ENCODE data around the gene RFTN1. TPM values are rescaled to one million over a fixed set of nuclear protein-coding genes. Genes with fewer than 3 reads are reported as not detected.

The RFTN1 gene
- total RNA-seq, 1 experiment from 2014 or later = 2.2 TPM

- Histone ChIP-seq H3K18ac (ENCODE audit: insufficient read length, low read depth, low read length) (no peak overlapping the region), H3K27ac (ENCODE audit: insufficient read length, low read depth, low read length) (no peak overlapping the region), H2BK5ac (ENCODE audit: insufficient read length, low read length) (no peak overlapping the region), H3K56ac (ENCODE audit: insufficient read length, low read depth, low read length) (no peak overlapping the region), H3K79me1 (ENCODE audit: insufficient read depth, low read depth, low read length, poor library complexity, severe bottlenecking) (no peaks in the 10 kb centered on the region), H4K20me1 (ENCODE audit: control insufficient read depth, insufficient read depth, insufficient read length) (no peaks in the 10 kb centered on the region), H2BK15ac (ENCODE audit: low read depth, low read length) (no peak overlapping the region), H4K8ac (replicated peaks; ENCODE audit: insufficient read length, low read depth, low read length) (no peak overlapping the region), H3K23me2 (ENCODE audit: insufficient read length, low read depth, low read length, poor library complexity, severe bottlenecking) (no peaks in the 10 kb centered on the region), H3T11ph (ENCODE audit: low read length) (no peak overlapping the region), H2AFZ (ENCODE audit: low read length) (no peak overlapping the region), H3K9me3 (ENCODE audit: control insufficient read depth, low read depth, low read length) (no peaks in the 10 kb centered on the region), H3K9ac (ENCODE audit: extremely low read depth, insufficient read length, low read length) (no peak overlapping the region), H4K5ac (ENCODE audit: insufficient read length, low read depth, low read length) (no peak overlapping the region), H3K4me2 (ENCODE audit: insufficient read depth, insufficient read length, low read length) (no peak overlapping the region), H3K79me2 (ENCODE audit: insufficient read depth, low read length) (no peaks in the 10 kb centered on the region), H2BK20ac (ENCODE audit: low read depth, low read length, poor library complexity, severe bottlenecking) (no peak overlapping the region), H3K4me1 (ENCODE audit: insufficient read depth, low read length) (peaks cover 2% of the 10 kb centered on the region), H3K23ac (ENCODE audit: insufficient read length, low read depth, low read length) (no peak overlapping the region), H4K91ac (ENCODE audit: insufficient read length, low read depth, low read length) (no peak overlapping the region), H2BK120ac (ENCODE audit: low read depth, low read length, poor library complexity, severe bottlenecking) (no peak overlapping the region), H2AK5ac (ENCODE audit: insufficient read length, low read length) (no peak overlapping the region), H3K4ac (ENCODE audit: low read depth, low read length) (no peak overlapping the region), H3K14ac (ENCODE audit: insufficient read depth, low read length) (no peak overlapping the region), H3K27me3 (ENCODE audit: insufficient read depth, low read length) (no peaks in the 10 kb centered on the region), H2BK12ac (ENCODE audit: insufficient read length, low read depth, low read length) (no peak overlapping the region)
- Mint-ChIP-seq H3K27ac (no peak overlapping the region; a peak in 1 of 7 replicates), H3K27me3 (ENCODE audit: low read depth) (no peaks in the 10 kb centered on the region), H3K4me1 (peaks cover 6 to 8% of the 10 kb centered on the region in 2 experiments), H3K36me3 (ENCODE audit: insufficient read depth in 1 of 3, low read depth in 3 of 3) (no peaks in the 10 kb centered on the region), H3K4me3 (no peak overlapping the region), H3K9me3 (no peaks in the 10 kb centered on the region; a peak in 1 of 5 replicates)
- no peak for DNase-seq
- no CpG with 5 or more reads among the region's 4 CpGs for WGBS (ENCODE audit: extremely low coverage, insufficient read length, low lambda C conversion rate)
- no peak for TF ChIP-seq CTCF (conservative IDR thresholded peaks at IDR 0.05)
Observed at GRCh38 chr3:16364323-16364722, 149.2 kb downstream of the RFTN1 start.
